HCT116 (cell line): ENCODE results near the gene ARRB2. TPM values are rescaled to one million over a fixed set of nuclear protein-coding genes. Genes with fewer than 3 reads are reported as not detected.
"Not testable (repeated sequence)": the region's sequence is repeated elsewhere in the genome, so short reads cannot be mapped to it uniquely, and the experiment has no call there.

Experiments
- ATAC-seq: fragments of 200-7000 bp; cut with Tn5 transposase; 2 replicates; pipeline ENCODE4 v1.9.1; 2020; ENCODE audit warnings: mild to moderate bottlenecking, moderate library complexity
- BruUV-seq: library from RNA; stranded (reverse); fragments of 400-500 nt; replicated peaks from 2 replicates; lab custom pipeline; 2021; lab: Mats Ljungman, UMichigan
- CTCF ChIA-PET: fragments of 300-600 bp; sonication (Branson Sonifier 250); formaldehyde crosslinking; loops from one replicate; lab custom pipeline; 2021; ENCODE audit warnings: antibody characterized with exemption; lab: Charles Lee
- POLR2A ChIA-PET: fragments of 300-600, 350-600 bp; sonication (Branson Sonifier 250); formaldehyde crosslinking; loops from one replicate; lab custom pipeline; 2021; ENCODE audit warnings: antibody characterized with exemption; lab: Charles Lee
- RAD21 ChIA-PET, 2 experiments: fragments of 300-600 bp; sonication (Branson Sonifier 250); formaldehyde crosslinking; loops; one replicate each; lab custom pipeline; 2023; ENCODE audit warnings: low total read pairs in 2 of 2; ENCODE audit not compliant: uncharacterized antibody in 2 of 2, unreplicated experiment in 2 of 2, low non-redundant PET in 1 of 2; lab: Charles Lee
- DNase-seq: peaks from one replicate; pipeline ENCODE4 v3.0.0-alpha.2; 2010; ENCODE audit warnings: low read depth, low spot score
- H2AFZ ChIP-seq: fragments of 200-600 bp; shearing (Covaris generic), sonication (generic); 2 replicates; pipeline ENCODE4 v1.6.1; 2017; ENCODE audit warnings: low read depth, mixed run types, mixed read lengths, antibody characterized with exemption, low read length; ENCODE audit not compliant: poor library complexity, severe bottlenecking
- H3K27ac ChIP-seq: 2 replicates; pipeline ENCODE4 v1.5.1; 2012; ENCODE audit warnings: low read depth, low read length
- H3K27me3 ChIP-seq: fragments of 200-600 bp; sonication (generic); 2 replicates; pipeline ENCODE4 v1.6.1; 2016; ENCODE audit warnings: mixed run types, low read length, mixed read lengths; ENCODE audit not compliant: insufficient read depth
- H3K36me3 ChIP-seq, 2 experiments: fragments of 200-500 bp in 1 of 2; fragments of 200-600 bp in 1 of 2; sonication (Bioruptor generic) in 1 of 2; sonication (generic) in 1 of 2; 2 replicates each; pipeline versions ENCODE4 v1.5.1 to v1.6.1; 2014 to 2016; ENCODE audit warnings: low read length in 2 of 2, inconsistent platforms in 1 of 2, mixed read lengths in 1 of 2, mixed run types in 1 of 2; ENCODE audit not compliant: insufficient read depth in 2 of 2, control insufficient read depth in 1 of 2
- H3K4me1 ChIP-seq, 2 experiments: fragments of 200-600 bp in 1 of 2; sonication (generic) in 1 of 2; 2 replicates each; pipeline versions ENCODE4 v1.5.1 to v1.6.1; 2012 to 2017; ENCODE audit warnings: low read length in 2 of 2, inconsistent platforms in 1 of 2, mild to moderate bottlenecking in 1 of 2, mixed read lengths in 1 of 2, mixed run types in 1 of 2, moderate library complexity in 1 of 2; ENCODE audit not compliant: insufficient read depth in 2 of 2, control insufficient read depth in 1 of 2
- H3K4me2 ChIP-seq: fragments of 200-600 bp; sonication (generic); 2 replicates; pipeline ENCODE4 v1.6.1; 2017; ENCODE audit warnings: mixed run types, low read length, mixed read lengths
- H3K4me3 ChIP-seq, 2 experiments: fragments of 200-600 bp in 1 of 2; sonication (generic) in 1 of 2; replicated peaks in 1 of 2; 2 replicates each; pipeline ENCODE4 v1.5.1; 2011 to 2016; ENCODE audit warnings: low read length in 2 of 2, control low read depth in 1 of 2, low read depth in 1 of 2, mild to moderate bottlenecking in 1 of 2, mixed read lengths in 1 of 2, mixed run types in 1 of 2
- H3K79me2 ChIP-seq: fragments of 200-600 bp; sonication (generic); 2 replicates; pipeline ENCODE4 v1.6.1; 2017; ENCODE audit warnings: mild to moderate bottlenecking, mixed run types, low read length, moderate library complexity, mixed read lengths; ENCODE audit not compliant: insufficient read depth
- H3K9ac ChIP-seq: fragments of 200-600 bp; sonication (generic); 2 replicates; pipeline ENCODE4 v1.6.1; 2016; ENCODE audit warnings: low read length, mixed read lengths
- H3K9me2 ChIP-seq: fragments of 200-600 bp; sonication (generic), shearing (Covaris generic); 2 replicates; pipeline ENCODE4 v1.6.1; 2017; ENCODE audit warnings: mixed run types, mild to moderate bottlenecking, moderate library complexity; ENCODE audit not compliant: insufficient read depth
- H3K9me3 ChIP-seq, 2 experiments: fragments of 200-500 bp in 1 of 2; fragments of 200-600 bp in 1 of 2; sonication (Bioruptor generic) in 1 of 2; sonication (generic) in 1 of 2; 2 replicates each; pipeline ENCODE4 v1.6.1; 2014 to 2017; ENCODE audit warnings: low read length in 2 of 2, mixed read lengths in 2 of 2, inconsistent platforms in 1 of 2, low read depth in 1 of 2, mild to moderate bottlenecking in 1 of 2, mixed run types in 1 of 2, moderate library complexity in 1 of 2; ENCODE audit not compliant: control insufficient read depth in 1 of 2, insufficient read depth in 1 of 2
- H4K20me1 ChIP-seq: fragments of 200-600 bp; sonication (generic), shearing (Covaris generic); 2 replicates; pipeline ENCODE4 v1.6.1; 2017; ENCODE audit warnings: mixed run types, mild to moderate bottlenecking, moderate library complexity; ENCODE audit not compliant: insufficient read depth
- CBX3 ChIP-seq: IDR thresholded peaks from 2 replicates; pipeline ENCODE4 v1.6.1; 2012; ENCODE audit warnings: low read depth
- EZH2phosphoT487 ChIP-seq: fragments of 200-600 bp; IDR thresholded peaks from 2 replicates; pipeline ENCODE4 v1.6.1; 2018; ENCODE audit warnings: antibody characterized with exemption, borderline replicate concordance
- RAD21 ChIP-seq: IDR thresholded peaks from 2 replicates; pipeline ENCODE4 v1.6.1; 2012; ENCODE audit warnings: low read depth, mild to moderate bottlenecking
- intact Hi-C: fragments of 100-400 bp; cut with micrococcal nuclease; formaldehyde crosslinking; loops from 2 replicates; pipeline ENCODE4 v1.10.0; 2022
- total RNA-seq: library from RNA; stranded (reverse); gene quantifications from one replicate; pipeline ENCODE4 v1.2.1, GENCODE V29; 2021; ENCODE audit not compliant: unreplicated experiment
- TF ChIP-seq, protein P1 (sequence below): IDR thresholded peaks from 2 replicates; pipeline ENCODE4 v1.6.1; 2012; ENCODE audit warnings: low read depth

The ARRB2 gene
- total RNA-seq, 1 experiment from 2014 or later: 70.8 TPM

GRCh38 chr17:4696437-4696805, 14.0 kb upstream of the ARRB2 start (continued):
- TF ChIP-seq, protein P1, sequence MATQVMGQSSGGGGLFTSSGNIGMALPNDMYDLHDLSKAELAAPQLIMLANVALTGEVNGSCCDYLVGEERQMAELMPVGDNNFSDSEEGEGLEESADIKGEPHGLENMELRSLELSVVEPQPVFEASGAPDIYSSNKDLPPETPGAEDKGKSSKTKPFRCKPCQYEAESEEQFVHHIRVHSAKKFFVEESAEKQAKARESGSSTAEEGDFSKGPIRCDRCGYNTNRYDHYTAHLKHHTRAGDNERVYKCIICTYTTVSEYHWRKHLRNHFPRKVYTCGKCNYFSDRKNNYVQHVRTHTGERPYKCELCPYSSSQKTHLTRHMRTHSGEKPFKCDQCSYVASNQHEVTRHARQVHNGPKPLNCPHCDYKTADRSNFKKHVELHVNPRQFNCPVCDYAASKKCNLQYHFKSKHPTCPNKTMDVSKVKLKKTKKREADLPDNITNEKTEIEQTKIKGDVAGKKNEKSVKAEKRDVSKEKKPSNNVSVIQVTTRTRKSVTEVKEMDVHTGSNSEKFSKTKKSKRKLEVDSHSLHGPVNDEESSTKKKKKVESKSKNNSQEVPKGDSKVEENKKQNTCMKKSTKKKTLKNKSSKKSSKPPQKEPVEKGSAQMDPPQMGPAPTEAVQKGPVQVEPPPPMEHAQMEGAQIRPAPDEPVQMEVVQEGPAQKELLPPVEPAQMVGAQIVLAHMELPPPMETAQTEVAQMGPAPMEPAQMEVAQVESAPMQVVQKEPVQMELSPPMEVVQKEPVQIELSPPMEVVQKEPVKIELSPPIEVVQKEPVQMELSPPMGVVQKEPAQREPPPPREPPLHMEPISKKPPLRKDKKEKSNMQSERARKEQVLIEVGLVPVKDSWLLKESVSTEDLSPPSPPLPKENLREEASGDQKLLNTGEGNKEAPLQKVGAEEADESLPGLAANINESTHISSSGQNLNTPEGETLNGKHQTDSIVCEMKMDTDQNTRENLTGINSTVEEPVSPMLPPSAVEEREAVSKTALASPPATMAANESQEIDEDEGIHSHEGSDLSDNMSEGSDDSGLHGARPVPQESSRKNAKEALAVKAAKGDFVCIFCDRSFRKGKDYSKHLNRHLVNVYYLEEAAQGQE: no peak
- TF ChIP-seq CBX3: no peak
- TF ChIP-seq EZH2phosphoT487: no peak

- H3K9ac ChIP-seq, H3K9me2 ChIP-seq, RAD21 ChIA-PET, POLR2A ChIA-PET, H3K4me2 ChIP-seq, BruUV-seq, H3K9me3 ChIP-seq: not testable (repeated sequence)
- Histone ChIP-seq H3K36me3 (peaks cover 9 to 24% of the 10 kb centered on the region in 2 experiments; a peak in 2 of 4 replicates), H3K79me2 (peaks cover 98% of the 10 kb centered on the region)
- TF ChIP-seq RAD21: peak; percentile 6; the same call in 1 of the 2 replicates
- TF ChIP-seq, all 23 proteins: peak for 1; not testable (repeated sequence) for 22
- H3K4me3 ChIP-seq, intact Hi-C loops, H3K27ac ChIP-seq, ATAC-seq, H3K27me3 ChIP-seq, H2AFZ ChIP-seq, H4K20me1 ChIP-seq, DNase-seq: not testable (repeated sequence)
- CTCF ChIA-PET: interaction anchor here (1.0 kb wide), 1 partner anchor 133 kb away, joined by 4 read pairs; no protein-coding TSS in a partner anchor
- H3K4me1 ChIP-seq: peaks cover 5 to 17% of the 10 kb centered on the region in 2 experiments
Observed at GRCh38 chr17:4699401-4700056, 10.9 kb upstream of the ARRB2 start.
